Keratinocyte (primary cell): ENCODE results near the gene TMPRSS3.

Experiments used
- CTCF ChIP-seq, 3 experiments: IDR thresholded peaks in 1 of 3; conservative IDR thresholded peaks in 1 of 3; optimal IDR thresholded peaks in 1 of 3; 2 replicates in 2 of 3; 3 replicates in 1 of 3; pipeline versions ENCODE3 to v1.5.1; 2011; ENCODE audit warnings: low read length in 3 of 3, mild to moderate bottlenecking in 3 of 3, moderate library complexity in 2 of 3, control low read depth in 1 of 3, inconsistent platforms in 1 of 3; ENCODE audit not compliant: insufficient read depth in 2 of 3; ENCODE audit errors: extremely low read depth in 1 of 3
- EZH2 ChIP-seq: IDR thresholded peaks from one replicate; pipeline ENCODE4 v1.6.1; 2012; ENCODE audit warnings: inconsistent platforms, mild to moderate bottlenecking, low read length, moderate library complexity

GRCh38 chr21:42337830-42338728, 57.8 kb downstream of the TMPRSS3 start:
- peak; percentile 47 to 69 (median 64) for TF ChIP-seq CTCF (optimal IDR thresholded peaks at IDR 0.05 in 1 of 3, IDR thresholded peaks at IDR 0.05 in 1 of 3, conservative IDR thresholded peaks at IDR 0.05 in 1 of 3; ENCODE audit: extremely low read depth in 1 of 3, insufficient read depth in 2 of 3, low read length in 3 of 3)
- no peak for TF ChIP-seq EZH2
